ENCODE measurements around the gene CAPZA2.
A peak's percentile ranks its signal among the peaks of the same experiment; 100 is the strongest.

CAPZA2 gene

GRCh38 chr7:116837586-116837985, 24.8 kb upstream of the CAPZA2 start:
- no peak for DNase-seq (ENCODE audit: low spot score in 2 of 2)
- Histone ChIP-seq H3K4me1 (no peaks in the 10 kb centered on the region), H3K9me3 (no peaks in the 10 kb centered on the region; the same call in 1 of the 2 replicates), H3K4me3 (no peak overlapping the region), H3K27me3 (ENCODE audit: low read depth) (peaks cover 2% of the 10 kb centered on the region; the same call in 1 of the 2 replicates), H3K36me3 (replicated peaks) (no peaks in the 10 kb centered on the region)
- in situ Hi-C loops (cut with MboI; ENCODE audit: low sequenced_read_pairs), result no loop called here

DNA sequence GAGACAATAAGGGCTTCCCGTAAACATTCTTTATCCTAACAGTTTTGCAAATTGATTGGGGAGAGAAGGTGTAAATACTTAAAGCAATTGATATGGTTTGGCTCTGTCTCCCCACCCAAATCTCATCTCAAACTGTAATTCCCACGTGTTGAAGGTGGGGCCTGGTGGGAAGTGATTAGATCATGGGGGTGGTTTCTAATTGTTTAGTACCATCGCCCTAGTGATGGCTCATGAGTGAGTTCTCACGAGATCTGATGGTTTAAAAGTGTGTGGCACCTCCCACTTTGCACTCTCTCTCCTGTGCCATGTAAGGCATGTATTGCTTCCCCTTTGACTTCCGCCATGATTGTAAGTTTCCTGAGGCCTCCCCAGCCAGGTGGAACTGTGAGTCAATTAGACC, 22.1 kb upstream of the CAPZA2 start:
- in situ Hi-C loops (cut with MboI; ENCODE audit: low sequenced_read_pairs), result no loop called here
- H3K4me3 ChIP-seq, result no peak overlapping the region
- no peaks in the 10 kb centered on the region for H3K36me3 ChIP-seq (replicated peaks)
- H3K27me3 ChIP-seq (ENCODE audit: low read depth), result peaks cover 6% of the 10 kb centered on the region; the same call in 1 of the 2 replicates
- DNase-seq (ENCODE audit: low spot score in 2 of 2), result no peak
- no peaks in the 10 kb centered on the region for H3K4me1 ChIP-seq
- no peaks in the 10 kb centered on the region; the same call in 1 of the 2 replicates for H3K9me3 ChIP-seq

GRCh38 chr7:116842371-116842770, 20.0 kb upstream of the CAPZA2 start:
- in situ Hi-C loops (cut with MboI; ENCODE audit: low sequenced_read_pairs), result no loop called here
- no peak for DNase-seq (ENCODE audit: low spot score in 2 of 2)
- Histone ChIP-seq H3K4me1 (no peaks in the 10 kb centered on the region), H3K27me3 (ENCODE audit: low read depth) (peaks cover 6% of the 10 kb centered on the region; the same call in 1 of the 2 replicates), H3K4me3 (no peak overlapping the region), H3K9me3 (no peaks in the 10 kb centered on the region; the same call in 1 of the 2 replicates), H3K36me3 (replicated peaks) (no peaks in the 10 kb centered on the region)

DNA sequence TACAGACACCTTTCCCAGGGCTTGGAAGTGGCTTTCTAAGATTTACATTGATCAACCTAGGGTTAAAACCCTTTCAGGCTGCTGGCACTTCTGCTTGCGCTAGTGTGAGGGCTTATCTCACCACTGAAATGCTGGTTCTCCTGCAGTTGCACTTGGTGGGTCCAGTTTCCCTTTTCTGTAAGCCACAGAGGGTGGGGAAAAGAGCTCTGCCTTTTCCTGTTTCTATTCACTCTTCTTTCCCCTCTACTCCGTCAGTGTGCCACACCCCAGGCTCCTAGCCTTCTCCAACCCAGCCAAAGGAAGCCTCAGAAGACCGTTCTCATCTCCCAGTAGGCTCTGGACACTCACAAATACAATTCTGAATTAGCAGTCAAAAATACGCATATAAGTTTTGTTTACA, 19.0 kb upstream of the CAPZA2 start:
- H3K36me3 ChIP-seq (replicated peaks), result no peaks in the 10 kb centered on the region
- peaks cover 6% of the 10 kb centered on the region; the same call in 1 of the 2 replicates for H3K27me3 ChIP-seq (ENCODE audit: low read depth)

GRCh38 chr7:116851175-116851574, 11.2 kb upstream of the CAPZA2 start:
- Histone ChIP-seq H3K9me3 (no peaks in the 10 kb centered on the region), H3K4me3 (no peak overlapping the region), H3K27me3 (ENCODE audit: low read depth) (peaks cover 6% of the 10 kb centered on the region; the same call in 1 of the 2 replicates), H3K36me3 (replicated peaks) (no peaks in the 10 kb centered on the region), H3K4me1 (no peaks in the 10 kb centered on the region)
- no peak for DNase-seq (ENCODE audit: low spot score in 2 of 2)
- in situ Hi-C loops (cut with MboI; ENCODE audit: low sequenced_read_pairs), result no loop called here

More for the DNA sequence above, 19.0 kb upstream of the CAPZA2 start:
- no peak for DNase-seq (ENCODE audit: low spot score in 2 of 2)
- Histone ChIP-seq H3K4me1 (no peaks in the 10 kb centered on the region), H3K9me3 (no peaks in the 10 kb centered on the region; the same call in 1 of the 2 replicates), H3K4me3 (no peak overlapping the region)
- in situ Hi-C loops (cut with MboI; ENCODE audit: low sequenced_read_pairs), result no loop called here

- DNase-seq (ENCODE audit: low spot score in 2 of 2), result no peak
- Histone ChIP-seq H3K4me3 (no peak overlapping the region), H3K9me3 (no peaks in the 10 kb centered on the region), H3K27me3 (ENCODE audit: low read depth) (peaks cover 6% of the 10 kb centered on the region; the same call in 1 of the 2 replicates), H3K4me1 (peaks cover under 1% of the 10 kb centered on the region), H3K36me3 (replicated peaks) (no peaks in the 10 kb centered on the region)
- in situ Hi-C loops (cut with MboI; ENCODE audit: low sequenced_read_pairs), result no loop called here
Measured at GRCh38 chr7:116851671-116852070, 10.7 kb upstream of the CAPZA2 start.

DNA sequence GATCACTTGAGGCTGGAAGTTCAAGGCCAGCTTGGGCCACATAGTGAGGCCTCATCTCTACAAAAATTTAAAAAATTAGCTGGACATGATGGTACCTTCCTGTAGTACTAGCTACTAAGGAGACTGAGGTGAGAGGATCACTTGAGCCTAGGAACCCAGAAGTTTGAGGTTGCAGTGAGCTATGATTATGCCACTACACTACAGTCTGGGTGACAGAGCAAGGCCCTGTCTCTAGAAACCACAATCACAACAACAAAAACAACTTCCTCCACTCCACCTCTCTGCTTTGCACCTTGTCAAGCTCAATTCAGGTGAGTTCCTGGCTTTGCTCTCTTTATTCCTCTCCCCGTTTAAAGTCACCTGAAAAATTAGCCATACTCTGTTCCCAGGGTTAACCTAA, 8.3 kb upstream of the CAPZA2 start:
- no peaks in the 10 kb centered on the region for H3K36me3 ChIP-seq (replicated peaks)
- DNase-seq (ENCODE audit: low spot score in 2 of 2), result no peak
- H3K9me3 ChIP-seq, result no peaks in the 10 kb centered on the region
- H3K4me1 ChIP-seq, result peaks cover 10% of the 10 kb centered on the region
- no peak overlapping the region for H3K4me3 ChIP-seq
- in situ Hi-C loops (cut with MboI; ENCODE audit: low sequenced_read_pairs), result no loop called here
- H3K27me3 ChIP-seq (ENCODE audit: low read depth), result peaks cover 6% of the 10 kb centered on the region; the same call in 1 of the 2 replicates

DNA sequence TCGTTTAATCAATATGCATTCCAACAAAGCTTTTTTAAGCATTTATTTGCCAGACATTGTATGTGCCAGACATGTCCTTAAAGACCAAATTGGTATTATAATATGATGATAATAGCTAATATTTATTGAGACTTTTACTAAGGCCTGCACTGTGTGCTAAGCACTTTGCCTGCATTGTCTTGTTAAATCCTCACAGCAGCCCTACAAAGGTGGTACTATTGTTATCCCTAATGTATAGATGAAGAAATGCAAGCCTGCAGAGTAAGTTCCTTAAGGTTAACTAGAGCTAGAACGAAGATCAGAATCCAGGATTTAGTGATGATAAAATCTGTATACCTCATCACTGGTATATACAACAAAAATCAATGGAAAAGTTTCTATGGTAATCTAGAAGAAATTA, 5.3 kb upstream of the CAPZA2 start:
- DNase-seq (ENCODE audit: low spot score in 2 of 2), result peak; percentile 32 to 83
- in situ Hi-C loops (cut with MboI; ENCODE audit: low sequenced_read_pairs), result no loop called here
- Histone ChIP-seq H3K4me3 (no peak overlapping the region), H3K4me1 (peaks cover 12% of the 10 kb centered on the region), H3K36me3 (replicated peaks) (no peaks in the 10 kb centered on the region), H3K9me3 (no peaks in the 10 kb centered on the region), H3K27me3 (ENCODE audit: low read depth) (no peaks in the 10 kb centered on the region)

DNA sequence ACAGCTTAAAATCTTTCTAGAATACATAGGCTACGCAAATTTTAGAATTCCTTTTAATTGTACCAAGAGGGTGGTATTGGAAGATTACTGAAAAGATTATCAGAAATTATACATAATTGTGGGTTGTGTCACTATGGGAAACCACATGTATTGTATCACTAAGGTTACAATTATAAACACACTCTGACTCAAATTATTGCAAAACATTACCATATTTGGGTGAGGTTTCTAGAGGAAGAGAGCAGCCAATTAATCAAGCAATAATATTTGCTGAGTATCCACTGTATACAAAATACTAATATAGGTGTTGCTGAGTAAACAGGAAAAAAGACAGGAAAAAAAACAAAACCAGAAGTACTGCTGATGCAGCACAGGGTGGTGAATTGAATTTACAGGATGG, 3.1 kb upstream of the CAPZA2 start:
- no peak for DNase-seq (ENCODE audit: low spot score in 2 of 2)
- no peaks in the 10 kb centered on the region for H3K36me3 ChIP-seq (replicated peaks)
- H3K4me1 ChIP-seq, result peaks cover 16% of the 10 kb centered on the region
- no peak overlapping the region for H3K4me3 ChIP-seq
- H3K27me3 ChIP-seq (ENCODE audit: low read depth), result no peaks in the 10 kb centered on the region
- H3K9me3 ChIP-seq, result no peaks in the 10 kb centered on the region
- in situ Hi-C loops (cut with MboI; ENCODE audit: low sequenced_read_pairs), result no loop called here

DNA sequence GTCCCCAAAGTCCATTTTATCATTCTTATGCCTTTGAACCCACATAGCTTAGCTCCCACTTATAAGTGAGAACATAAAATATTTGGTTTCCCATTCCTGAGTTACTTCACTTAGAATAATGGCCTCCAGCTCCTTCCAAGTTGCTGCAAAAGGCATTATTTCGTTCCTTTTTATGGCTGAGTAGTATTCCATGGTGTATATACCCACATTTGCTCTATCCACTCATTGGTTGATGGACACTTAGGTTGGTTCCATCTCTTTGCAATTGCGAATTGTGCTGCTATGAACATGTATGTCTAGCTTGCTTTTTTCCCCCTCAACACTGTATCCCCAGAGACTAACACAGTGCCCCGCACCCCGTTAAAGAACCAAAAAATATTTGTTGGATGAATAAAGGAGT, 670 bp upstream of the CAPZA2 start:
- H3K27me3 ChIP-seq (ENCODE audit: low read depth), result no peaks in the 10 kb centered on the region
- no peaks in the 10 kb centered on the region for H3K36me3 ChIP-seq (replicated peaks)
- H3K4me1 ChIP-seq, result peaks cover 15% of the 10 kb centered on the region
- H3K9me3 ChIP-seq, result no peaks in the 10 kb centered on the region
- DNase-seq (ENCODE audit: low spot score in 2 of 2), result no peak
- in situ Hi-C loops (cut with MboI; ENCODE audit: low sequenced_read_pairs), result no loop called here
- no peak overlapping the region for H3K4me3 ChIP-seq

GRCh38 chr7:116862951-116863670, 724 bp downstream of the CAPZA2 start:
- H3K27me3 ChIP-seq (ENCODE audit: low read depth), result no peaks in the 10 kb centered on the region
- no peaks in the 10 kb centered on the region for H3K36me3 ChIP-seq (replicated peaks)
- H3K4me1 ChIP-seq, result peaks cover 6% of the 10 kb centered on the region
- peak; percentile 13 to 20 for DNase-seq (ENCODE audit: low spot score in 2 of 2)
- in situ Hi-C loops (cut with MboI; ENCODE audit: low sequenced_read_pairs), result no loop called here
- no peaks in the 10 kb centered on the region for H3K9me3 ChIP-seq
- peak overlapping the region; percentile 91 for H3K4me3 ChIP-seq

DNA sequence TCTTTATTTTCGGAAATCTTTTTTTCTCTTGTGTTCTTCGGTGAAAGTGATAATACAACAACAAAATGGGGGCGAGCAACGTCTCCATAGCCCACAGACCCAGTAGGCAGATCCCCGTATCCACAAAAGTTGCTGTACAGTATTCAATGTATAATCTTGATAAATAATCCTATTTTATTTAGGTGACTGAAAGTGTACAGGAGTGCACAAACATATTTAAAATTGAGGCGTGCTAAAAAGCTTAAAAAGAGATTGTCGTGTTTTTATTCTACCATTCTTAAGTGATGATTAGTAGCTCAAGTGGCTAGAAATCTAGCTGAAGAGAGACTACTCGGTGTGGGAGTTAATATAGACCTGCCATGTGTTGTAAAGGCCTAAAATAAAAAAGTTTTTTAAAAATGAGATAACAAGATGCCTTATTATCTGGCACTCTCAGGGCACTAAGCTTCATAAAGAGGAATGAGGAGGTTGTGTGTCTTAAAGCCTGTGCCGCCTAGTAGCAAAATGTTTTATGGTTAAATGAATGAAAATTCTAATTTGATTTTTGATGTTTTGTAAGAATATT, 1.6 kb downstream of the CAPZA2 start:
- DNase-seq (ENCODE audit: low spot score in 2 of 2), result no peak
- peak overlapping the region; percentile 91 for H3K4me3 ChIP-seq
- no peaks in the 10 kb centered on the region for H3K36me3 ChIP-seq (replicated peaks)
- H3K9me3 ChIP-seq, result no peaks in the 10 kb centered on the region
- peaks cover 6% of the 10 kb centered on the region for H3K4me1 ChIP-seq
- in situ Hi-C loops (cut with MboI; ENCODE audit: low sequenced_read_pairs), result no loop called here
- no peaks in the 10 kb centered on the region for H3K27me3 ChIP-seq (ENCODE audit: low read depth)

DNA sequence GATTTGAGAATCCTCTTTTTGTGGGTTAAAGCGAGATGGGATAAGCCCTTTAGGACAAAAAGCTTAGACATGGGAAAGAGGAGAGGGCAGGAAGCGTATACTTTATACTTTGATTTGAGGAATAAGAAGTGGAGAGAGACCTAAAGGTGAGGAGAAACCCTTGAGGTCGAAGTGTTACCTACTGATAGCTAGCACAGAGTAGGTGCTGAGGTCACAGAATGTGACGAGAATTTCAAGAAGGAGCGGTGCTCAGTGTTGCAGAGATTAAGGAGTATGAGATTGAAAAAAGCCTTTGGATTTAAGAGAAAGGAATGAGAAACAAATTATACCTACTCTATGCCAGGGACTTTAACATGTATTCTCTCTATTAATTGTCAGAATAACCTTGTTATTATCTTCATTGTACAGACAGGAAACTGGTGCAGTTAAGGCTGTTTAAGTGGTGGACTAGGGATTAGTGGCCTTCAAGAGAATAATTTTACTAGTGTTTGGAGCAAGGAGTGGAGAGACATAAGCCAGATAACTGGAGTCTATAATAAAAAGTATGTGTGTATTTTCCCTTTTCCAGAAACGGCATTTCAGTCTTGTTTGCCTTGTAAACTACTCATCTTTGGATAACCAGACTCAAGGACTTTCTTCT, 8.8 kb downstream of the CAPZA2 start:
- Histone ChIP-seq H3K4me3 (no peak overlapping the region), H3K9me3 (no peaks in the 10 kb centered on the region), H3K27me3 (ENCODE audit: low read depth) (no peaks in the 10 kb centered on the region), H3K36me3 (replicated peaks) (no peaks in the 10 kb centered on the region), H3K4me1 (no peaks in the 10 kb centered on the region; the same call in 1 of the 2 replicates)
- in situ Hi-C loops (cut with MboI; ENCODE audit: low sequenced_read_pairs), result no loop called here
- peak in 1 of 2 experiments; percentile 10 for DNase-seq (ENCODE audit: low spot score in 2 of 2)

- in situ Hi-C loops (cut with MboI; ENCODE audit: low sequenced_read_pairs), result no loop called here
- Histone ChIP-seq H3K9me3 (no peaks in the 10 kb centered on the region), H3K27me3 (ENCODE audit: low read depth) (no peaks in the 10 kb centered on the region), H3K36me3 (replicated peaks) (no peaks in the 10 kb centered on the region), H3K4me3 (no peak overlapping the region), H3K4me1 (no peaks in the 10 kb centered on the region; the same call in 1 of the 2 replicates)
- no peak for DNase-seq (ENCODE audit: low spot score in 2 of 2)
Measured at GRCh38 chr7:116872026-116872425, 9.6 kb downstream of the CAPZA2 start.
